ENCODE data around the gene GJA8. TPM values are rescaled to one million over a fixed set of nuclear protein-coding genes. Genes with fewer than 3 reads are reported as not detected.
A peak's percentile ranks its signal among the peaks of the same experiment; 100 is the strongest.
"Not testable (repeated sequence)": the region's sequence is repeated elsewhere in the genome, so short reads cannot be mapped to it uniquely, and the experiment has no call there.

The GJA8 gene
- polyA plus RNA-seq, 5 donors: not detected

GRCh38 chr1:147927689-147928088 is 25.1 kb downstream of the GJA8 start:
- not testable (repeated sequence) for DNase-seq

GRCh38 chr1:147928236-147929132 is 25.9 kb downstream of the GJA8 start, which contains the start of gene GPR89B:
GPR89B (plus strand) TSS chr1:147928420; CDS start chr1:147928537, 117 bp downstream.
- peak; percentile 72 to 87 for DNase-seq

DNA sequence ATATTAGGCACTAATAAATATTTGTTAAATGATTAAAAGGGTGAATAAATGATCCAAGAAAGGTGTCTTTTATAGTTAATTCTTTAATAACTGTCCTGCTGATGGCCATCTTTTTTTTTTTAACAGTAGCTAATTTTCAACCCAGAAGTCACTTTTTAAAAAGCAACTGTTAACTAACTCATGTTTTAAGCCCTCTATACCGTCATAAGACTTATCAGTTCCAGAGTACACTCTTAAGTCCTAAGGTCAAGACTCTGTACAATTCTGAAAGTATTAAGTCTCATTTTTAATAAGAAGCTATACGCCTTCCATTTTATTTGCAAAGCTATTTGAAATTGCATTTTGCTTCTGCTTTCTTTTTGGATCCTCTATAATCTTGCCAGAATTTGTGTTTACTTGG is 28.5 kb downstream of the GJA8 start:
- not testable (repeated sequence) for DNase-seq

DNA sequence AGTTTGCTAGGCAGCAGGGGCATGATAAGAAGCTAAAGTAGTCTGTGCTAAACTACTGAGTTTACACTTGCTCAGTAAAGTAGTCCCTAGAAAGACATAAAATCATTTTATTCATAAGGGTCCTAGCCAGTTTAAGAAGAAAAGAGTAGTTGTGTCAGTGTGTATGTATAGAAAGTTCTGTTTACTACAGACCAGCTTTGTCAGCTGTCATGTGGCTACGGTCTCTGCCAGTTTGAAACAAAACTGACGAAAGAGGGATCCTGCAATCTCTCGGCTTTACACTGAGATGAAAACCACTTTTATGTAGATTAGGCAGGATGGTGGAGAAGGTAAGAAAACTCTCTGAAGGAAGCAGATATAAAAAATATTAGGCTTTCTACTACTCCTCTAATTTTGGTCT is 32.7 kb downstream of the GJA8 start:
- not testable (repeated sequence) for DNase-seq

GRCh38 chr1:147940456-147940855 is 37.9 kb downstream of the GJA8 start:
- DNase-seq: peak; percentile 2 to 8

DNA sequence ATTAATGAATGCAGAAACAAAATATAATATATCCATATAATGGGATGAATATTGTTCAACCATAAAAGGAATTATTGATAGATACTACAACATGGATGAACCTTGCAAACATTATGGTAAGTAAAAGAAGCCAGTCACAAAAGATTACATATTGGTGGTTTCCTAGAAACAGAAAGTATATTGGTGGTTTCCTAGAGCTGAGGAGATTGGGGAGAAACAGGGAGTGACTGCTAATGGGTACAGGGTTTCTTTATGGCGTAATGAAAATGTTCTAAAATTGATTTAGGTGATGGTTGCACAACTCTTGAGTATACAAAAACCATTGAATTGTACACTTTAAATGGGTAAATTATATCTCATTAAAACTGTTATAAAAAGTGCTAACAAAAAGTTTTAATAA is 40.0 kb downstream of the GJA8 start:
- DNase-seq: not testable (repeated sequence)

- not testable (repeated sequence) for DNase-seq
These were observed 46.9 kb downstream of the GJA8 start for GRCh38 chr1:147949517-147949916.

Other genes with a start within 250 kb of the GJA8 start
- gene ACP6, start 232.3 kb upstream of the GJA8 start, polyA plus RNA-seq (ENCODE audit: insufficient read depth in 1 of 5, insufficient read length in 5 of 5, low replicate concordance in 1 of 5): 10 to 100 TPM; 21.0 to 25.1 (median 22.9) TPM
- 100 to 1,000 TPM in 1 of 5 donors, 10 to 100 TPM in 4; 76.1 to 102 (median 87.5) TPM for gene GJA5, start 142.2 kb upstream of the GJA8 start, polyA plus RNA-seq (ENCODE audit: insufficient read depth in 1 of 5, insufficient read length in 5 of 5, low replicate concordance in 1 of 5)
- gene GPR89B, start 25.6 kb downstream of the GJA8 start, polyA plus RNA-seq (ENCODE audit: insufficient read depth in 1 of 5, insufficient read length in 5 of 5, low replicate concordance in 1 of 5): 10 to 100 TPM; 19.3 to 35.9 (median 25.7) TPM
- gene NBPF11, start 249.5 kb downstream of the GJA8 start, polyA plus RNA-seq (ENCODE audit: insufficient read depth in 1 of 5, insufficient read length in 5 of 5, low replicate concordance in 1 of 5): 10 to 100 TPM; 24.6 to 41.0 (median 35.1) TPM

Data from right lung (tissue), 5 donors.